WERI-Rb-1 (cell line): ENCODE measurements around the gene RNF220.
"Not testable (repeated sequence)": the region's sequence is repeated elsewhere in the genome, so short reads cannot be mapped to it uniquely, and the experiment has no call there.

Experiments
- DNase-seq: peaks from one replicate; pipeline ENCODE4 v3.0.0-alpha.2; 2020
- H3K27ac ChIP-seq: fragments of 250-450 bp; sonication (Bioruptor Pico); 2 replicates; pipeline ENCODE4 v1.5.1; 2020; ENCODE audit warnings: mild to moderate bottlenecking, moderate library complexity
- H3K27me3 ChIP-seq: fragments of 250-450 bp; sonication (Bioruptor Pico); 2 replicates; pipeline ENCODE4 v1.5.1; 2021; ENCODE audit warnings: mild to moderate bottlenecking, low read depth, moderate library complexity; ENCODE audit not compliant: insufficient read depth, severe bottlenecking
- H3K36me3 ChIP-seq: fragments of 250-450 bp; sonication (Bioruptor Pico); 2 replicates; pipeline ENCODE4 v1.5.1; 2020; ENCODE audit warnings: mild to moderate bottlenecking, moderate library complexity
- H3K4me3 ChIP-seq: 2 replicates; pipeline ENCODE4 v1.5.1; 2011; ENCODE audit warnings: low read depth, mild to moderate bottlenecking, control low read depth, low read length
- H3K9me3 ChIP-seq: fragments of 250-450 bp; sonication (Bioruptor Pico); 2 replicates; pipeline ENCODE4 v1.5.1; 2021; ENCODE audit warnings: mild to moderate bottlenecking, moderate library complexity; ENCODE audit not compliant: severe bottlenecking
- CTCF ChIP-seq: IDR thresholded peaks from 2 replicates; pipeline ENCODE4 v1.5.1; 2011; ENCODE audit warnings: low read depth, mild to moderate bottlenecking, control low read depth, inconsistent platforms, low read length

The RNF220 gene

GRCh38 chr1:44664730-44665370 is 259.8 kb downstream of the RNF220 start:
- no peak for TF ChIP-seq CTCF
- DNase-seq, result no peak

GRCh38 chr1:44666719-44667118 is 261.7 kb downstream of the RNF220 start:
- H3K9me3 ChIP-seq, DNase-seq, H3K27ac ChIP-seq, H3K36me3 ChIP-seq, H3K4me3 ChIP-seq, H3K27me3 ChIP-seq: not testable (repeated sequence)

More at GRCh38 chr1:44664730-44665370, 259.8 kb downstream of the RNF220 start:
- no peaks in the 10 kb centered on the region for H3K9me3 ChIP-seq
- no peaks in the 10 kb centered on the region for H3K27me3 ChIP-seq
- H3K36me3 ChIP-seq, result no peaks in the 10 kb centered on the region
- no peak overlapping the region for H3K4me3 ChIP-seq
- no peak overlapping the region for H3K27ac ChIP-seq

- Histone ChIP-seq H3K27me3 (no peaks in the 10 kb centered on the region), H3K4me3 (no peak overlapping the region), H3K9me3 (no peaks in the 10 kb centered on the region), H3K36me3 (no peaks in the 10 kb centered on the region), H3K27ac (no peak overlapping the region)
- TF ChIP-seq CTCF, result no peak
- DNase-seq, result no peak
These were observed 265.9 kb downstream of the RNF220 start for GRCh38 chr1:44670751-44671640.

GRCh38 chr1:44672254-44672955 is 267.4 kb downstream of the RNF220 start:
- H3K27ac ChIP-seq, result no peak overlapping the region
- H3K4me3 ChIP-seq, result no peak overlapping the region
- no peaks in the 10 kb centered on the region for H3K36me3 ChIP-seq
- DNase-seq, result no peak
- H3K27me3 ChIP-seq, result no peaks in the 10 kb centered on the region
- no peaks in the 10 kb centered on the region for H3K9me3 ChIP-seq
- TF ChIP-seq CTCF, result no peak

GRCh38 chr1:44672961-44673674 is 268.1 kb downstream of the RNF220 start:
- H3K27me3 ChIP-seq, result no peaks in the 10 kb centered on the region
- no peaks in the 10 kb centered on the region for H3K36me3 ChIP-seq
- DNase-seq, result no peak
- TF ChIP-seq CTCF, result no peak
- peak overlapping the region; percentile 91 for H3K27ac ChIP-seq
- H3K4me3 ChIP-seq, result peak overlapping the region; percentile 57
- no peaks in the 10 kb centered on the region for H3K9me3 ChIP-seq
